Astrocyte (in vitro differentiated cells and primary cell): ENCODE measurements around the gene METTL23.

Experiments used
- EZH2 ChIP-seq: IDR thresholded peaks from 2 replicates; pipeline ENCODE4 v1.6.1; 2012; ENCODE audit warnings: mild to moderate bottlenecking, low read length, inconsistent platforms; ENCODE audit not compliant: insufficient read depth
- TF ChIP-seq, protein P1 (sequence below): IDR thresholded peaks from 2 replicates; pipeline ENCODE4 v1.5.1; 2011; ENCODE audit warnings: low read depth, mild to moderate bottlenecking, inconsistent platforms, low read length, moderate library complexity; ENCODE audit not compliant: insufficient read depth

DNA sequence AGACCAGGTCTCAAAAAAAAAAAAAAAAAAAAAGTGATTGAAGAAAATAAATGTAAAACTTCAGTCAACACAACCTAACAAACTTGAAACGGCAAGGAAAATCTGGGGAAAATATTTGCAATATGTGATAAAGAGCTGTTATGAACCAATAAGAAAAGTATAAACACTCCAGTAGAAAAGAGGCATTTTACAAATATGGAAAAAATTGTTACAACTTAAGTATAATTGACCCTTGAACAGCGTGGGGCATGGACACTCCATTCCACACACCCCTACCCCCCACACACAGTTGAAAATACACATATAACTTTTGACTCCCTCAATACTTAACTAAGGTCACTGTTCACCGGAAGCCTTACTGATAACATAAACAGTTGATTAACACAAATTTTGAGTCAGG, 31.9 kb downstream of the METTL23 start:
- TF ChIP-seq, protein P1, sequence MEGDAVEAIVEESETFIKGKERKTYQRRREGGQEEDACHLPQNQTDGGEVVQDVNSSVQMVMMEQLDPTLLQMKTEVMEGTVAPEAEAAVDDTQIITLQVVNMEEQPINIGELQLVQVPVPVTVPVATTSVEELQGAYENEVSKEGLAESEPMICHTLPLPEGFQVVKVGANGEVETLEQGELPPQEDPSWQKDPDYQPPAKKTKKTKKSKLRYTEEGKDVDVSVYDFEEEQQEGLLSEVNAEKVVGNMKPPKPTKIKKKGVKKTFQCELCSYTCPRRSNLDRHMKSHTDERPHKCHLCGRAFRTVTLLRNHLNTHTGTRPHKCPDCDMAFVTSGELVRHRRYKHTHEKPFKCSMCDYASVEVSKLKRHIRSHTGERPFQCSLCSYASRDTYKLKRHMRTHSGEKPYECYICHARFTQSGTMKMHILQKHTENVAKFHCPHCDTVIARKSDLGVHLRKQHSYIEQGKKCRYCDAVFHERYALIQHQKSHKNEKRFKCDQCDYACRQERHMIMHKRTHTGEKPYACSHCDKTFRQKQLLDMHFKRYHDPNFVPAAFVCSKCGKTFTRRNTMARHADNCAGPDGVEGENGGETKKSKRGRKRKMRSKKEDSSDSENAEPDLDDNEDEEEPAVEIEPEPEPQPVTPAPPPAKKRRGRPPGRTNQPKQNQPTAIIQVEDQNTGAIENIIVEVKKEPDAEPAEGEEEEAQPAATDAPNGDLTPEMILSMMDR, result no peak
- TF ChIP-seq EZH2, result no peak
